Loucy (cell line): ENCODE measurements around the gene GPR32.
"Not testable (repeated sequence)": the region's sequence is repeated elsewhere in the genome, so short reads cannot be mapped to it uniquely, and the experiment has no call there.

Experiments used
- EZH2phosphoT487 ChIP-seq: fragments of 200-600 bp; IDR thresholded peaks from 2 replicates; pipeline ENCODE4 v1.6.1; 2018; ENCODE audit warnings: antibody characterized with exemption, mild to moderate bottlenecking, moderate library complexity, borderline replicate concordance
- TF ChIP-seq, protein P1 (sequence below): fragments of 200-600 bp; sonication (generic); conservative IDR thresholded peaks from 2 replicates; pipeline ENCODE4 v1.5.1; 2014; ENCODE audit warnings: mild to moderate bottlenecking, antibody characterized with exemption, low read length

DNA sequence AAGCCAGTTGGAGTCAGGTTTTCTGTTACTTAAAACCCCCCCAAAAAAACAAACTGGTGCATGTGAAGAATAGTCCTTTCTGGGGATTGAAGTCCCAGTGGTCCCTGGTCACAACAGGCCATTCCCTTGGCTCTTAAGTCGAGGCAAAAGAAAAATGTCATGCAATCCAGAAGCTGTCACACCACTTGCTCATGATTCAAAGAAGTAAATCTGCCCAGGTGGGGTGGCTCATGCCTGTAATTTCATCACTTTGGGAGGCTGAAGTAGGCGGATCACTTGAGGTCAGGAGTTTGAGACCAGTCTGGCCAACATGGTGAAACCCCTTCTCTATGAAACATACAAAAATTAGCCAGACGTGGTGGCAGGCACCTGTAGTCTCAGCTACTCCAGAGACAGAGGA lies 8.8 kb upstream of the GPR32 start:
- TF ChIP-seq, protein P1, sequence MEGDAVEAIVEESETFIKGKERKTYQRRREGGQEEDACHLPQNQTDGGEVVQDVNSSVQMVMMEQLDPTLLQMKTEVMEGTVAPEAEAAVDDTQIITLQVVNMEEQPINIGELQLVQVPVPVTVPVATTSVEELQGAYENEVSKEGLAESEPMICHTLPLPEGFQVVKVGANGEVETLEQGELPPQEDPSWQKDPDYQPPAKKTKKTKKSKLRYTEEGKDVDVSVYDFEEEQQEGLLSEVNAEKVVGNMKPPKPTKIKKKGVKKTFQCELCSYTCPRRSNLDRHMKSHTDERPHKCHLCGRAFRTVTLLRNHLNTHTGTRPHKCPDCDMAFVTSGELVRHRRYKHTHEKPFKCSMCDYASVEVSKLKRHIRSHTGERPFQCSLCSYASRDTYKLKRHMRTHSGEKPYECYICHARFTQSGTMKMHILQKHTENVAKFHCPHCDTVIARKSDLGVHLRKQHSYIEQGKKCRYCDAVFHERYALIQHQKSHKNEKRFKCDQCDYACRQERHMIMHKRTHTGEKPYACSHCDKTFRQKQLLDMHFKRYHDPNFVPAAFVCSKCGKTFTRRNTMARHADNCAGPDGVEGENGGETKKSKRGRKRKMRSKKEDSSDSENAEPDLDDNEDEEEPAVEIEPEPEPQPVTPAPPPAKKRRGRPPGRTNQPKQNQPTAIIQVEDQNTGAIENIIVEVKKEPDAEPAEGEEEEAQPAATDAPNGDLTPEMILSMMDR, result not testable (repeated sequence)
- TF ChIP-seq EZH2phosphoT487, result not testable (repeated sequence)
